A549 (cell line): ENCODE measurements around the gene TIGD3. TPM values are rescaled to one million over a fixed set of nuclear protein-coding genes. Genes with fewer than 3 reads are reported as not detected.

Source experiments
- CEBPB ChIP-seq, 2 experiments: fragments of >200 bp in 1 of 2; sonication (Bioruptor Twin) in 1 of 2; formaldehyde crosslinking in 1 of 2; IDR thresholded peaks; 2 replicates each; pipeline ENCODE4 v1.6.1; 2012 to 2016
- E2F6 ChIP-seq: IDR thresholded peaks from 2 replicates; pipeline ENCODE4 v1.6.1; 2012; ENCODE audit warnings: low read depth, borderline replicate concordance
- EHF ChIP-seq: fragments of 250-450 bp; sonication (Bioruptor Pico); IDR thresholded peaks from 2 replicates; pipeline ENCODE4 v1.5.0; 2020; ENCODE audit warnings: mild to moderate bottlenecking
- EHMT2 ChIP-seq: fragments of 200-600 bp; sonication (generic); IDR thresholded peaks from 2 replicates; pipeline ENCODE4 v1.6.1; 2016; ENCODE audit warnings: antibody characterized with exemption, low read depth, mild to moderate bottlenecking, moderate library complexity
- ELK1 ChIP-seq: fragments of 150-350 bp; IDR thresholded peaks from 2 replicates; pipeline ENCODE4 v1.6.1; 2014; ENCODE audit warnings: low read depth, mild to moderate bottlenecking, low read length
- EP300 ChIP-seq, 2 experiments: fragments of >200 bp; sonication (Bioruptor Twin); formaldehyde crosslinking; IDR thresholded peaks; 2 replicates in 1 of 2; 3 replicates in 1 of 2; pipeline ENCODE4 v1.6.1; 2016 to 2017
- FOXS1 ChIP-seq: fragments of 250-450 bp; sonication (Bioruptor Pico); IDR thresholded peaks from 2 replicates; pipeline ENCODE4 v1.5.0; 2020; ENCODE audit warnings: mild to moderate bottlenecking, moderate library complexity
- HES2 ChIP-seq: fragments of >200 bp; sonication (Bioruptor Twin); formaldehyde crosslinking; IDR thresholded peaks from 2 replicates; pipeline ENCODE4 v1.6.1; 2016
- HMGXB4 ChIP-seq: fragments of 250-450 bp; sonication (Bioruptor Pico); IDR thresholded peaks from 2 replicates; pipeline ENCODE4 v1.5.0; 2021; ENCODE audit warnings: mild to moderate bottlenecking, moderate library complexity, borderline replicate concordance
- HOXA7 ChIP-seq: fragments of 250-450 bp; sonication (Bioruptor Pico); IDR thresholded peaks from 2 replicates; pipeline ENCODE4 v1.5.0; 2020; ENCODE audit warnings: mild to moderate bottlenecking, moderate library complexity
- HOXB13 ChIP-seq: fragments of 250-450 bp; sonication (Bioruptor Pico); IDR thresholded peaks from 2 replicates; pipeline ENCODE4 v1.5.0; 2020; ENCODE audit warnings: low read depth, mild to moderate bottlenecking, moderate library complexity
- HOXB5 ChIP-seq: fragments of 250-450 bp; sonication (Bioruptor Pico); IDR thresholded peaks from 2 replicates; pipeline ENCODE4 v1.5.0; 2020; ENCODE audit warnings: mild to moderate bottlenecking, moderate library complexity
- JUN ChIP-seq, 2 experiments: fragments of >200 bp; sonication (Bioruptor Twin); formaldehyde crosslinking; IDR thresholded peaks; 2 replicates in 1 of 2; 3 replicates in 1 of 2; pipeline ENCODE4 v1.6.1; 2016 to 2017
- JUNB ChIP-seq: fragments of >200 bp; sonication (Bioruptor Twin); formaldehyde crosslinking; IDR thresholded peaks from 2 replicates; pipeline ENCODE4 v1.6.1; 2016
- KDM1A ChIP-seq: fragments of 200-600 bp; sonication (generic); IDR thresholded peaks from 2 replicates; pipeline ENCODE4 v1.6.1; 2016; ENCODE audit warnings: low read depth, mild to moderate bottlenecking
- KDM5A ChIP-seq: fragments of 200-600 bp; sonication (generic); IDR thresholded peaks from 2 replicates; pipeline ENCODE4 v1.6.1; 2016; ENCODE audit warnings: antibody characterized with exemption, mild to moderate bottlenecking
- MAX ChIP-seq: IDR thresholded peaks from 2 replicates; pipeline ENCODE4 v1.6.1; 2012
- NPAS2 ChIP-seq: fragments of 250-450 bp; sonication (Bioruptor Pico); IDR thresholded peaks from 2 replicates; pipeline ENCODE4 v1.8.0; 2022; ENCODE audit warnings: mild to moderate bottlenecking, moderate library complexity, borderline replicate concordance
- NR3C1 ChIP-seq: fragments of >200 bp; sonication (Bioruptor Twin); formaldehyde crosslinking; IDR thresholded peaks from 3 replicates; pipeline ENCODE4 v1.6.1; 2017
- PBX3 ChIP-seq: IDR thresholded peaks from 2 replicates; pipeline ENCODE4 v1.6.1; 2012
- POLR2A ChIP-seq: IDR thresholded peaks from 2 replicates; pipeline ENCODE4 v1.6.1; 2012; ENCODE audit warnings: mild to moderate bottlenecking, low read length
- POLR2AphosphoS2 ChIP-seq: conservative IDR thresholded peaks from 2 replicates; pipeline ENCODE4 v1.6.1; 2012; ENCODE audit warnings: low read length, improper control_type of control experiment, inconsistent platforms
- RFX5 ChIP-seq: fragments of 450-650 bp; IDR thresholded peaks from 2 replicates; pipeline ENCODE4 v1.7.1; 2014; ENCODE audit warnings: antibody characterized with exemption, mild to moderate bottlenecking, moderate library complexity
- TFCP2L1 ChIP-seq: fragments of 250-450 bp; sonication (Bioruptor Pico); IDR thresholded peaks from 2 replicates; pipeline ENCODE4 v1.5.0; 2021; ENCODE audit warnings: mild to moderate bottlenecking
- ZSCAN20 ChIP-seq: fragments of 250-450 bp; sonication (Bioruptor Pico); IDR thresholded peaks from 2 replicates; pipeline ENCODE4 v1.8.0; 2022; ENCODE audit warnings: mild to moderate bottlenecking, moderate library complexity
- polyA plus RNA-seq, 4 experiments: library from polyadenylated mRNA; depleted of rRNA in 3 of 4; stranded (reverse); fragments of >200 nt; fragmentation: RNase III in 1 of 4; extraction: RNeasy Plus Mini Kit Qiagen cat#74134 plus additional on column Dnase treatment in 1 of 4; gene quantifications; 2 replicates in 3 of 4; 3 replicates in 1 of 4; pipeline ENCODE4 v1.2.3, GENCODE V29; 2011 to 2017

TIGD3 gene
- polyA plus RNA-seq, 2 of the 4 experiments (the other 2 are of a cell fraction): 0.37 to 0.66 TPM

- TF ChIP-seq PBX3 (no peak; the same call in 1 of the 2 replicates), MAX (peak; percentile 95), EHF (CRISPR knock-in tag) (no peak; the same call in none of the 2 replicates), HMGXB4 (CRISPR knock-in tag) (no peak; the same call in 1 of the 2 replicates), KDM5A (no peak; the same call in 1 of the 2 replicates), ZSCAN20 (CRISPR knock-in tag) (0 out of 2 replicates have a peak, but pooled peaks have one; percentile 10), HOXB13 (CRISPR knock-in tag) (peak; percentile 67; the same call in 1 of the 2 replicates), POLR2A (no peak; the same call in none of the 2 replicates), JUN (IDR thresholded peaks at IDR 0.05) (peak; percentile 73 to 95; a peak in 4 of 5 replicates), FOXS1 (CRISPR knock-in tag) (no peak; the same call in 1 of the 2 replicates), EHMT2 (no peak), NR3C1 (no peak), HOXB5 (CRISPR knock-in tag) (peak; percentile 88), NPAS2 (CRISPR knock-in tag) (no peak), KDM1A (no peak), HOXA7 (no peak), POLR2AphosphoS2 (no peak), CEBPB (IDR thresholded peaks at IDR 0.05) (no peak), EP300 (IDR thresholded peaks at IDR 0.05) (peak; percentile 19 to 35; a peak in 3 of 5 replicates), TFCP2L1 (CRISPR knock-in tag) (peak; percentile 76; the same call in 1 of the 2 replicates), ELK1 (no peak), JUNB (peak; percentile 83), E2F6 (peak; percentile 21; the same call in 1 of the 2 replicates), RFX5 (no peak; the same call in 1 of the 2 replicates), HES2 (no peak)
Observed at GRCh38 chr11:65382033-65382803, 27.7 kb downstream of the TIGD3 start, which contains the start of gene SLC25A45 (continued).
